ENCODE measurements around the gene DCTD.
A peak's percentile ranks its signal among the peaks of the same experiment; 100 is the strongest.

DCTD gene

DNA sequence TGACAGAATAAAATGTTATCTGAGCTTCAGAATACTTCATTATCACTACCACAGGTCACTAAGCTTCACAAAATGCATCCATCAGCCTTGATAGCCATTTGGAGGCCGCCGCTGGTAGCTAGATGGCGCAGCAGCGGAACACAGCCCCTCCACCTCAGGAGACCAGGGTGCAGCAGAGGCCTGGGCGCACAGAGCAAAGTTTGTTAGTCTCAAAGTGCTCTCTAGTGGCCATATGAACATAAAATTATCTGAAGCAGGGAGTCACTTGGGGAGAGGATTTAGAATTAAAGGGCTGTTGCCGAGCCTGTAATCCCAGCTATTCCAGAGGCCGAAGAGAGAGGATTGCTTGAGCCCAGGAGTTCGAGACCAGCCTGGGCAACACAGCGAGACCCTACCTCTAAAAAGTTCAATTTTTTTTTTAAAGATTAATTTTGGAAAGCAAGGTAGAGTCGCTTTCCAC, 8.1 kb upstream of the DCTD start:
- Mint-ChIP-seq H3K27me3 (no peaks in the 10 kb centered on the region), H3K27ac (no peak overlapping the region), H3K9me3 (no peaks in the 10 kb centered on the region), H3K4me3 (no peak overlapping the region), H3K4me1 (peaks cover 5% of the 10 kb centered on the region)
- ATAC-seq, result peak; percentile 98
- DNase-seq, result peak; percentile 57 to 77

DNA sequence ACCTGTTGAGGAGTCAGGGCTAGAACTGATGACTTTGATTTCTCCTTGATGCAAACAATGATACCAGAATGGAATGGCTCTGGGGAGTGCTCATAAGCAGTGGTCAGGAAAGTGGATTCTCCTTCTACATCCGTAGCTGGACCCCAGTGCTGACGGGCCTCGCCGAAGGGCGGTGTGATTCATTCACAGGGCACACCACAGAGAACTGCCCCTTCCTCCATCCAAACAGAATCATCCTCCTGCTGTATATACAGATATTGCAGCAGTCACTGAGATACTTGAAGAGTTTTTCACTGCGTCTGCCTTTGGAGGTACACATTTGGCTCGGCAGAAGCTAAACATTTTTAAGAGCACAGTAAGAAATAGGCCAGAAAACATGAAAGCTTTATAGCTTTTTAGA, 7.3 kb upstream of the DCTD start:
- H3K9me3 Mint-ChIP-seq, result no peaks in the 10 kb centered on the region
- no peak overlapping the region for H3K4me3 Mint-ChIP-seq
- no peaks in the 10 kb centered on the region for H3K27me3 Mint-ChIP-seq
- H3K27ac Mint-ChIP-seq, result no peak overlapping the region
- ATAC-seq (no peak), DNase-seq (no peak)
- peaks cover 12% of the 10 kb centered on the region for H3K4me1 Mint-ChIP-seq

DNA sequence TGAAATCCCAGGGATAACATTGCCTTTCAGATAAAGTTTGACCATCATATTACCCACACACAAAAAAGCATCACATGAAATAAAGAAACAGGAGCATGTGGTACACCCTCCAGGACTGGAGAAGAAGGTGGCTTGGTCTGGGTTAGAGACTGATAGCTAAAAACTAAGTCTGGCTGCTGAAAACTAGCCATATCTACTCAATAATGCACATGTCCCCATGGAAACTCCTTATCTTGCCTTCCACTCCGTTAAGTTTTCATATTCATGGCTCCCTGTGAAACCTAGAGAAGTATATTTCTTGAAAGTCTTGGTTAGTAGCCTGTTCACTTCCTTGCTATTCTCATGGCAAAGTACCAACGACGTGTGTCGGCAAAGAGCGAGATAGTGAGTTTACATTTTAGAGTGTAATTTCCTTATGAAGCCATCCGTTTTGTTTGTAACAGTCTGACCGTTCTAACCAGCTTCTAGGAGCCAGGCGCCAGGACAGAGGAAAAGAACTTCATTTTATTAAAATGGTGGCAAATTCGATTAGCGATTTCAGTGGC, 6.7 kb upstream of the DCTD start:
- Mint-ChIP-seq H3K27ac (no peak overlapping the region), H3K9me3 (no peaks in the 10 kb centered on the region), H3K27me3 (no peaks in the 10 kb centered on the region), H3K4me1 (peaks cover 17% of the 10 kb centered on the region), H3K4me3 (no peak overlapping the region)
- DNase-seq, result no peak
- no peak for ATAC-seq

DNA sequence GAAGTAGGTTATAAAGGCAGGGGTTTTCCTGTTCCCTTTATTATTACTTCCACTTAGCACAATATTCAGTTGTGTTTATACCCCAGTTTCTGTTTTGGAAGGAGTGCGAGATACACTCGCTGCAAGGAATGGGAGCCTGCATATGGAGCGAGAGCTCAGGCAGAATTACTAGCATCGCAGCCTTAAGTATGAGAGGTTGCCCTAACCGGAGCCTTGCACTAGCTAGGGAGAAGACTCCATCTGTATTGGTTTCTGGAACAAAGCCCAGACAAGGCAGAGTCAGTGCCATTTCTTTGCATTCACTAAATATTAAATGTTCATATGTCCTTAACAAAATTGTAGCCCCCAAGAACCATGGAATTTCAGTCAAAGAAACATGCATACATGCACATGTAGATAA, 6.2 kb upstream of the DCTD start:
- H3K27ac Mint-ChIP-seq, result no peak overlapping the region
- no peaks in the 10 kb centered on the region for H3K27me3 Mint-ChIP-seq
- DNase-seq (no peak), ATAC-seq (no peak)
- no peaks in the 10 kb centered on the region for H3K9me3 Mint-ChIP-seq
- no peak overlapping the region for H3K4me3 Mint-ChIP-seq
- peaks cover 22% of the 10 kb centered on the region for H3K4me1 Mint-ChIP-seq

DNA sequence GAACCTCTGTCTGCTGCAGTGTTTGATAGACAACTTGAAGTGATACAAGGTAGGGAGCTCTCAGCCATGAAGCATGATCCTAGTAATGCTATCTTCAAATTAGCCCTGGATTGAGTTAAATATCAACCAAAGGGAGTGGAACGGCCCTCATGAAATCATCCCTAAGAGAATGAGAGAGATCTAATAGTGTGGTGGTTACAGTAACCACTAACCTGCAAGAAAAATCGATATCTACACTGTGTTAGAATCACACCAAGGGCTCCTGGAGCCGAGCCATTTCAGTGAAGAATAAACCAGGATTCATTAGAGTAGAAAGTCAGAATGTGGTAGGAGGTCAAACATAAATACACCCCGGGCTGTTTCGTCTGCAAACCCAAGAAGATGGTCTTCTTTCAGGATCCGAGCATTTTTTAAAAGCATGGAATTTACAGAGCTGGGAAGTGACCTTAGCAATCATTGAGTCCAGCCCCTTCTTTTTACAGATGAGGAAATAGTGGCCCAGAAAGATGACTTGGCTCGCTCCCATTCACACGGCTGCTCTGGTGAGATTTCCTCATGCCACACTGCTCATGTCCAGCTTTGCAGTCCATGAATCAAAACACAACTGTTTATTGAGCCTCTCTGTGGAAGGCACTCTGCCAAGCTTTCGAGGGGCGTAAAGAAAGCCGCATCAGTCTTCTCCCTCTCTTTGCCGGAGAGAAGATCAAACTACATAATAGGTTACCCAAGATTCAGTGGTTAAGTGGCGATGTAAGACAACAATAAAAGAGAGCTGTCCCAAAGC, 5.5 kb upstream of the DCTD start:
- peak overlapping the region in 1 of 2 donors; percentile 38 for H3K27ac Mint-ChIP-seq
- no peaks in the 10 kb centered on the region for H3K9me3 Mint-ChIP-seq
- H3K4me1 Mint-ChIP-seq, result peaks cover 28% of the 10 kb centered on the region
- no peak for ATAC-seq
- H3K27me3 Mint-ChIP-seq, result no peaks in the 10 kb centered on the region
- H3K4me3 Mint-ChIP-seq, result no peak overlapping the region
- DNase-seq, result no peak

DNA sequence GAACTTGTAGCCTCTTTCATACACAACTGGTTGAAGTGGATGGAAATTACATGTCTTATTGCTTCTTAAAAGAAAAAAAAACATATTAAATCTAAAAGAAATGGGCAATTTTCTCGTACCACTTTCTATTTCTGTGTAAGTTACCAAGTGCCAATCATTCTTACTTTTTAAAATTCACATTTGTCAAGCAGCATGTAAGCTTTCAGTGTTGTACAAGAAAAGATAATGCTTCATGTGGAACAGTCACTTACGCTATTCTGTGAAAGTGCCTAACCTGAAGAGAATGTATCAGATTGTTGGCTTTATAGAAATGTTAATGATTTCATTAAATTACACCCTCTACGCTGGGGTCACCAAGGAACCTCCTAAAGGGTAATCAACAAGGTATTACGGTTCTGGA, 4.4 kb upstream of the DCTD start:
- H3K9me3 Mint-ChIP-seq, result no peaks in the 10 kb centered on the region
- H3K4me3 Mint-ChIP-seq, result no peak overlapping the region
- DNase-seq (no peak), ATAC-seq (no peak)
- H3K27ac Mint-ChIP-seq, result no peak overlapping the region
- H3K4me1 Mint-ChIP-seq, result peaks cover 28% of the 10 kb centered on the region
- H3K27me3 Mint-ChIP-seq, result no peaks in the 10 kb centered on the region

DNA sequence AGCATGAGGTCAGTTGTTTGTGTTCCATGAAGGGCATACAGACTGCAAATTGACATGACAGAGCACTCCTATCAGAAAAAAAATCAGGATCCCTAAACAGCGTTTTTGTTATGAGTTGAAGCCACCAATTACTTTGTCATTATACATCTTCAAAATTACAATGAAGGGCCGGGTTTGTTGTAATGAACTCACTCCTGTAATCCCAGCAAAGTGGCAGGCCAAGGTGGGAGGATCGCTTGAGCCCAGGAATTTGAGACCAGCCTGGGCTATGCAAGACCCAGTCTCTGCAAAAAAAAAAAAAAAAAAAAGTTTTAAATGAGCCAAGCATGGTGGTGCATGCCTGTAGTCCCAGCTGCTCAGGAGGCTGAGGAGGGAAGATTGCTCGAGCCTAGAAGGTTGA, 3.5 kb upstream of the DCTD start:
- H3K4me1 Mint-ChIP-seq, result peaks cover 36% of the 10 kb centered on the region
- H3K27me3 Mint-ChIP-seq, result no peaks in the 10 kb centered on the region
- no peaks in the 10 kb centered on the region for H3K9me3 Mint-ChIP-seq
- H3K27ac Mint-ChIP-seq, result no peak overlapping the region
- DNase-seq, result no peak
- H3K4me3 Mint-ChIP-seq, result no peak overlapping the region
- ATAC-seq, result no peak

DNA sequence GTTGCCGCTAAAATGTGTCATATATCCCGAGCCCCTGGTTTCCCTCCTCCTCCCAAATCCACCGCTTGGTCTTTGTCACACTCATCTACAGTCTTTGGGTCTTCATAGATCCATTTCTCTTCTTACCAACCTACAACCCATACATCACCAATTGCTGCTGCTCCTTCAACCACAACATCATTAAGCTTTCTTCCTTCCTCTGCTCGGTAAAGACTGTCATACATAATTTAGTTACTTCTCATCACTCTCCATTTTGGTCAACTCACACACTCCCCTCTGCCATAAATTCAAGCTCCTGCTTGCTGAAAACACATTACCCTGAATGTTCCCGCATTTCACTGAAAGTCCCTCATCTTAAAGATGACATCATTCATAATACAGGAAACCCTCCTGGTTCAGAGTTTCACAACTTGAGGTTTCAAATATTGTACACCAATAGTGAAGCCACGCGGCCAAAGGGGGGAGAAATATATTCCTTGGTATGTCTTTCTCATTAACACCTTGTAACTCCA, 1.7 kb upstream of the DCTD start:
- peak; percentile 29 for ATAC-seq
- Mint-ChIP-seq H3K9me3 (no peaks in the 10 kb centered on the region), H3K4me3 (peak overlapping the region; percentile 63 to 77), H3K27ac (peak overlapping the region; percentile 59 to 96), H3K27me3 (no peaks in the 10 kb centered on the region), H3K4me1 (peaks cover 42% of the 10 kb centered on the region)
- peak; percentile 7 to 52 for DNase-seq

DNA sequence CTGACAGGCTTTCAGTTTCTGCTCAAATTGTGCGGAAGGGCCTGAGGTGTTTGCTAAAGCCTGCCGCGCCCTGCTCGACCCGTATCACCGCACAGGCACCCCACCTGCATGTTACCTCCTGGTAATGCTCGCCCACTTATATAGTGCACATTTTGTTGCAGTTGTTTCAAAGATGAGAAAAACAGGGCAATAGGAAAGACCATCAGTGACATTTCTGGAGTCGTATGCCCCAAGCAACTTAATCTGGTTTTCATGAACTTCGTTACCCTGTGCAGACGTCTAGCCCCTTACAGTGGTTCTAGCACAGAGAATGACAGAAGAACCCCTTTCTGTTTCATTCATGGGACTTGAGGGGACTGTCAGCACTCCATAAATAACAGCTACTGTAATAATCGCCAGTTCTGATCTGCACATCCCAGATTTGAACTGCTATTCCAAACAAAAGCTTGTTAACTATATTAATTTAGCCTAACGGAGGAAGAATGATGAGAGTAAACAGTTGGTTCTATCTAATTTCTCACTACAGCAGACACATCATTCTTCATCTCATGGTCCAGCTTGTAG, 940 bp upstream of the DCTD start:
- H3K27ac Mint-ChIP-seq, result peak overlapping the region; percentile 98
- peak; percentile 2 for ATAC-seq
- no peaks in the 10 kb centered on the region for H3K9me3 Mint-ChIP-seq
- peak overlapping the region; percentile 63 to 77 for H3K4me3 Mint-ChIP-seq
- peaks cover 49% of the 10 kb centered on the region for H3K4me1 Mint-ChIP-seq
- no peaks in the 10 kb centered on the region for H3K27me3 Mint-ChIP-seq
- no peak for DNase-seq

DNA sequence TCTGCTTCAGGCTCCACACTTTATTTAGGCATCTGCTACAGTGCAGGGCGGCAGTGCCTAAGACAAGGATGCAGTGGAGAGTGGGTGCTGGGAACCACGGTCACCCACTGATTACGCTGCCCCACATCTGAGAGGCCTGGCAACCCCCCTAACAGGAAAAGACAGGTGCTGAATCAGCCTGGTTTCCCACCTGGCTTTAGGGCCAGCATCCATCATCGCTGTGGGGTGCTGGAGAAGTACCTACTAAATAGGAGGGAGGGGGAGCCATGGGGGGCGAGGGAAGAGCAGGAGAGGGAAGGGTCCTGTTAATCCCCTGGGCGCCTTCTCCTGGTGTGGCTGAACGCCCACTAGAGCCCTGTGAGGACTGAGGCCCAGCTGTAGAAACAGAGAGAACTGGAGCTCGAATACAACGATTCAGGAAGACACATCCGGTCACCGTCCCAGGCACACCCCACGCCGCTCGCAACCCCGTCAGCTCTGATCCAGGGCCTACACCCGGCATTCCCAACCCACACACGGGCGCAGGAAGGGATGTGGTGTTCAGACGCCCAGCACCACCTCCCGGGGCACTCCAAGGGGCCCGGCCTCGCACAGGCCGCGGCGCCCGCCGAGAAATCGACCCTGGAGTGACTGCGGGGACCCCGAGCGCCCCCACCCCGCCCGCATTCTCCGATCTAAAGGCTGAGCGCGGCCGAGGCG, 554 bp downstream of the DCTD start:
- peak overlapping the region; percentile 82 to 84 for H3K4me3 Mint-ChIP-seq
- H3K4me1 Mint-ChIP-seq, result peaks cover 59% of the 10 kb centered on the region
- ATAC-seq (peak; percentile 35), DNase-seq (peak; percentile 8 to 54)
- H3K9me3 Mint-ChIP-seq, result no peaks in the 10 kb centered on the region
- H3K27me3 Mint-ChIP-seq, result no peaks in the 10 kb centered on the region
- peak overlapping the region; percentile 96 to 97 for H3K27ac Mint-ChIP-seq

DNA sequence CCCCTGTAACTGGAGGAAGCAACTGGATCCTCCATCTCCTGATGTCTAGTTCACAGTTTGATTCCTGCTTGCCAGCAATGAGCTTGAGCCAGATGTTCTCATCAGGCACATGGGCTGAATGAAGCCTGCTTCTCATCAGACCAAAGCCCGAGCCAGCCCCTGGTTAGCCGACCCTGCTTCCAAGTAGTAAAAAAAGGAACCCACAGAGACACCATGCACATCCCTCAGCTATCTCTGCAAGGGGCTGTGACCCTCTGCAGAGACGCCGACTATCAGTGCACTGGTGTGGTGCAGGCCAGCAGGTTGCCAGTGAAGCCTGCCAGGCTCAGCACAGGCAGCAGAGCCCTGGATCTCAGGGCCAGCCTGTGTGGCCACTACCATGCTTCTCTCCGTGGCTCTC, 2.8 kb downstream of the DCTD start:
- DNase-seq (no peak), ATAC-seq (no peak)
- H3K9me3 Mint-ChIP-seq, result no peaks in the 10 kb centered on the region
- H3K4me1 Mint-ChIP-seq, result peaks cover 58% of the 10 kb centered on the region
- no peak overlapping the region for H3K4me3 Mint-ChIP-seq
- peak overlapping the region in 1 of 2 donors; percentile 21 for H3K27ac Mint-ChIP-seq
- no peaks in the 10 kb centered on the region for H3K27me3 Mint-ChIP-seq

DNA sequence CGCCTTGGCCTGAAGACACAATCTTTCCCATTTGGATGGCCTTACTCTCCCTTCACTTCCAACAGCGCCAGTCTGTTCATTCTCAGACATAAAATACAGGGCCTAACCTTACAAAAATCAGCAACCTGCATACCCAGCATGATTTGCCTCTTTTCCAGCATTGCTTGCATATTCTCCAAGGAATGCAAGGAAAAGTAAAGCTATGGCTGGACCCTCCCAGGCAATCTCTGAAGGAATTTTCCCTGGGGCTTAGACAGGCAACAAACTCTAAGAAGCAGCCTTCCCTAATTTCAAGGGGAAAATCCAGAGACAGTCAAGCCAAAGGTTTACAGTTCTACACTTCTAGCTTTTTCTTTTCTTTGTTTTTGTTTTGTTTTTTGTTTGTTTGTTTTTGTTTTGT, 3.6 kb downstream of the DCTD start:
- no peak for DNase-seq
- Mint-ChIP-seq H3K4me1 (peaks cover 52% of the 10 kb centered on the region), H3K27me3 (no peaks in the 10 kb centered on the region), H3K27ac (peak overlapping the region in 1 of 2 donors; percentile 74), H3K9me3 (no peaks in the 10 kb centered on the region), H3K4me3 (peak overlapping the region in 1 of 2 donors; percentile 19)
- ATAC-seq, result no peak

DNA sequence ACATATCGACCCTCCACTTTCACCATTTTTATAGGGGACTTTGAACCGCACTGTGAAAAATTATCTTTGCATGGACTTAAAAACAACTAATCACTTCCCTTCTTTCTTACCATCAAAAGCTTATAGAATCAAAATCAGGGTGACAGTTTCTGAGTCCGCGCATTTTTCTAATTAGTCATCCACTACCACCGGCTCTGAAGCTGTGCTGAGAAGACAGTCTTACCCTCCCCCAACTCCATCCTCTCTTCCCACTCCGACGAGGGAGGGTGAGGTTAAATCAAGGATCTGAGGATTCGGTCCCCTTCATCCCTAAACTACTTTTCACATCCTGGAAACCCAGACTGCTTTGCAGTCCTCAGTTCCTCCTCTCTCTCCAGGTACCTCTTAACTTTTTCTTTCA, 4.2 kb downstream of the DCTD start:
- ATAC-seq, result no peak
- no peaks in the 10 kb centered on the region for H3K9me3 Mint-ChIP-seq
- peak overlapping the region; percentile 10 to 74 for H3K27ac Mint-ChIP-seq
- peaks cover 46% of the 10 kb centered on the region for H3K4me1 Mint-ChIP-seq
- H3K27me3 Mint-ChIP-seq, result no peaks in the 10 kb centered on the region
- H3K4me3 Mint-ChIP-seq, result peak overlapping the region in 1 of 2 donors; percentile 48
- no peak for DNase-seq

DNA sequence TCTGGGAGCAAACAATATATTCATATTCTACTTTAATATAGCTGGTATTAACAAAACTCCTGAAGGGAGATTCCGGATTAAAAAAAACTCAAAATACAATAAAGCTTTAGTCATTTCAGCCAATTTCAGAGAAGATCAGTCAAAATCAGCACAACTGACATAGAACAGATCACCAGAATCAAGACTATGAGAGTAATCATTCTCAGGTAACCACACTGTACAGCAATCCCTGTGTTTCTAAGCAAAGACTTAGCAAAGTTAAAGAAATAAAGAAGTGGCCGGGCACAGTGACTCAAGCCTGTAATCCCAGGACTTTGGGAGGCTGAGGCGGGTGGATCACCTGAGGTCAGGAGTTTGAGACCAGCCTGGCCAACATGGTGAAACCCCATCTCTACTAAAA, 9.1 kb downstream of the DCTD start:
- H3K27ac Mint-ChIP-seq, result no peak overlapping the region
- peaks cover 48% of the 10 kb centered on the region for H3K4me1 Mint-ChIP-seq
- ATAC-seq (no peak), DNase-seq (no peak)
- H3K27me3 Mint-ChIP-seq, result no peaks in the 10 kb centered on the region
- H3K9me3 Mint-ChIP-seq, result no peaks in the 10 kb centered on the region
- H3K4me3 Mint-ChIP-seq, result no peak overlapping the region

DNA sequence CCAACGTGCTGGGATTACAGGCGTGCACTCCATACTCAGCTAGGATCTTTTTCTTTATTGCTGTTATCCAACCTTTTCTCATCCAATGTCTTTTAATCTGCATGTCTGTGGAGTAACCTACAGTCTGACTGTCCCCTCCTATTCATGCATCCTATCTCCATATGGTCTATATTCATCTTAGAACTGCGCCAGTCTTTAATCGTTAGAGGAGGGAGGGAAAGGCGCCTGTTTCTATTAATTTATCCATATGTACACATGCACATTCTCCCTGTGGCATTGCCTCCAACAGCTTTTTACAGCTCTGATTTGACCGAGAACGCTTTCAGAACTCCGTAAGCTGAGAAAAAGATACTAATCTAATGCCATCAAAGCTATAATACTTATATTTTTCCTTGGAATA, 9.8 kb downstream of the DCTD start:
- Mint-ChIP-seq H3K27ac (peak overlapping the region in 1 of 2 donors; percentile 81), H3K9me3 (no peaks in the 10 kb centered on the region), H3K4me3 (no peak overlapping the region), H3K27me3 (no peaks in the 10 kb centered on the region), H3K4me1 (peaks cover 41% of the 10 kb centered on the region)
- ATAC-seq (no peak), DNase-seq (no peak)

DNA sequence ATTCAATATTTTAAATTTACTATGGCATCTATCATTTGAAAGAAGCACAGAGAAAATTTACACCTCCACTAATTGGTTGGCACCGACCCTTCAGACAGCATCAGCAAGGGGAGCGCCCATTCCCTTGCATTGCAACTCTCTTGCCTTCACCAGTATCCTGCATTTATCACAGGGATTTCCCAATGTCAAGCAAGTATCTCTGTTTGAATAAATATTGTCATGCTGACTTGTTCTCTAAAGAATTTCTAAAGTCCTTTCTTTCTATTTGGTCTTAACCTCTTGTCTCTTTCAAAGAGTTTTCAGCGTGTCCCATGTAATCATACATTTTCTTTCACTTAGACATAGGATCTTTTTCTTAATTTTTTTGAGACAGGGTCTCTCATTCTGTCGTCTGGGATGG, 10.4 kb downstream of the DCTD start:
- no peaks in the 10 kb centered on the region for H3K27me3 Mint-ChIP-seq
- no peaks in the 10 kb centered on the region for H3K9me3 Mint-ChIP-seq
- H3K4me1 Mint-ChIP-seq, result peaks cover 39% of the 10 kb centered on the region
- no peak overlapping the region for H3K27ac Mint-ChIP-seq
- DNase-seq (no peak), ATAC-seq (no peak)
- H3K4me3 Mint-ChIP-seq, result no peak overlapping the region

Measured in stimulated activated naive CD8-positive, alpha-beta T cell treated with anti-CD3 and anti-CD28 coated beads, Interleukin-15, amount 100 ng/mL, for 72 hours (primary cell).